H1 (cell line): ENCODE measurements around the gene TMCO2.

Experiments used
- BRCA1 ChIP-seq: IDR thresholded peaks from 2 replicates; pipeline ENCODE4 v1.6.1; 2012; ENCODE audit warnings: low read depth, low read length, improper control_type of control experiment
- SP2 ChIP-seq: IDR thresholded peaks from 2 replicates; pipeline ENCODE4 v1.6.1; 2012; ENCODE audit warnings: mild to moderate bottlenecking, low read length, inconsistent platforms

GRCh38 chr1:40255231-40255630, 7.5 kb downstream of the TMCO2 start:
- TF ChIP-seq SP2: no peak
- no peak for TF ChIP-seq BRCA1
